ENCODE measurements around the gene LDAF1. TPM values are rescaled to one million over a fixed set of nuclear protein-coding genes. Genes with fewer than 3 reads are reported as not detected.

Gene LDAF1
- total RNA-seq (2022; extraction: Qiagen RNA extraction): 16.1 to 27.0 TPM (median 17.1 TPM) in 5 replicates

DNA sequence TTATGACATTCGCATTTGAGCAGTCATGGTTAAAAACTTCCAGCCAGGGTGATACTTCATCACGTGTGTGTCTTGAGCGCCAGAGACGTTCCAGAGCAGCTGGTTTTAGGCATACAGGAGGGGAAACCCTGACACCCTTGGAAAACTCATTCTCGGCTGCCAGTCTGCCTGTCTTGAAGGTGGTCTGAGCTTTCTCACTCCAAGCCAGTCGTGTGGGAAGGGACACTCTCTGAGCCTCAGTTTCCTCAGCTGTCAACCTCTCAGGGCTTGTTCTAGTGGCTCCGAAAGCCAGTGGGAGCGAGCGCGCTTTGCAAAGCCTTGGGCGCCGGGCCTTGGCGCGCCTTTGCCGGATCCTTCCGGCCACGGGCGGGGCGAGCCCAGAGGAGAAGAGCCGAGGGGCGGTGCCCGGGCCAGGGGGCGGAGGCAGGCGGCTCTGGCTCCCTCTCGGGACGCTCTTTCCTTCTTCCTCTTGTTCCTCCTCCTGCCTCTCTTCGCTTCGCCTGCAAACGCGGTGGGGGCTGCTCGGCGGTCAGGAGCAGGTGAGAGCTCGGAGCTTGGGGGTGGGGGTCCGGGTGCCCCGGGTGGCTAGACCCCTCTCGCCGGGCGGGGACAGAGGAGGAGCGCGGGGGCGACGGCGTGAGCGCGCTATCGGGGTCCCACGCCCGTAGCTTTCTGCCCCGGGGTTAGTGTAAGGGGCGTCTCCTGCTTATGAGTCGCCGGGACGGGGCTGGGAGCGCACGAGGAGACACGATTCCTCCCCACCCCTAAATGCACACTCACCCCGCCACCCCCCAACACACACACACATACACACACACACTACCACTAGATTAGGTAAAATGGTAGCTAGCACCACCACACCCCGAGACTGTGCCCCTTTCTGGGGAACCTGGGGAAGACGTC lies at the start of gene LDAF1:
LDAF1 (plus strand) TSS at position 467 of the 903 bp plus-strand sequence. CDS start 2,509 bp downstream, outside the sequence.

DNA sequence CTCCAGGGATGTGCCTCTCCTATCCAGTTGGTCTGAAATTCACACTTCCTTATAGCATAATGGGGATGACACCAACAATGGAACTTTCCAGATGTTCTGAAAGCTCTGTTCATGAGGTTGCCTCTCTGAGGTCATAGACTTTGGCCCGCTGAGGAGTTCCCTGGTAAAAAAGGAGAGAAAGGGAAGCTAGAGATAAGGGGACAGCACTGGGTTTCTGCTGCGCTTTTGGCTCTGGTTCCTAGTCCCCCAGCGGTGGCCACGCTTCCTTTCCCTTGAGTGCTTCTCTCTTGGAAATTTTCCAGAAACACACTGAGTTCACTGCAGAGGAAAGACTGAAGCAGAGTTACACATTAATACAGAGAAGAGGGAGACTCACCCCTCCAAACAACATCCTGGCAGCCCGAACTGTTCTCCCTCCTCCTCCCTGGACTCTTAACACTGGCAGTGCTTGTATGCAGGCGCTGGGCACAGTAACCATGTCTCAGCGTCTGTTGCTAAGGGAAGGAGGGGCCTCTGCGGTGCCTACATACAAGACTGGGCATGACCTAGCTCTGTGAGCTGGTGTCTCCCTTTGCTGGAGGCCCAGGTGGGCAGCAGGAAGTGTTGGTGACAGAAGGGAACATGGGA lies 8.0 kb upstream of the LDAF1 start, which contains the start of gene DNAH3:
DNAH3 (minus strand) TSS at position 472 of the 627 bp plus-strand sequence. CDS start 527 bp downstream, outside the sequence.

DNA sequence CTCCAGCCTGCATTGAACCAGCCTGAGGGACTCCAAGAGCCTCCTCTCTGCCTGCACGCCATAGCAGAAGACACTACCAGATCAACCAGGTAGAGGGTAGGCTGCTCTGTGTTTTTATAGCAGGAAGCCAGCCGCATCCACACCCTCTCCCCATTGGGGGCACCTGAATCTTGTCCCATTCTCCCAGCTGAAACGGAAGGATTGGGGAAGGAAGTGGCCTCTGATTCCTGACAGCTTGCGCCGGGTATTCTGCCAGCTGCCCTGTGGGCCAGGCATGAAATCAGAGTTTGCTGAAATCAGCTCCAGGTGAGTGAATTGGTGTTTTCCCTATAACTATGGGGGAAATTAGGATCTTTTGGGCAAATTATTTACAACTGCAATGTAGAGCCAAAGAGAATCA lies 53.0 kb downstream of the LDAF1 start, which contains the start of gene ZP2:
ZP2 (minus strand) TSS at position 89 of the 400 bp plus-strand sequence; CDS start at position 62, 27 bp downstream.

Other genes with a start within 250 kb of the LDAF1 start
- 0.13 to 0.15 TPM (median 0.14 TPM) in 5 replicates for gene DNAH3, start 7.8 kb upstream of the LDAF1 start, total RNA-seq (2022; extraction: Qiagen RNA extraction)
- not detected in 5 replicates for gene ZP2, start 52.9 kb downstream of the LDAF1 start, total RNA-seq (2022; extraction: Qiagen RNA extraction)
- 0.02 to 0.07 TPM (median 0.02 TPM) in 5 replicates for gene ANKS4B, start 75.0 kb downstream of the LDAF1 start, total RNA-seq (2022; extraction: Qiagen RNA extraction)
- gene CRYM, start 119.6 kb downstream of the LDAF1 start, total RNA-seq (2022; extraction: Qiagen RNA extraction): 1.6 to 2.4 TPM (median 1.8 TPM) in 5 replicates

Data from A549 treated with AZD2906 at 1 μM for 4 hours (cell line).